GM10248 (cell line): ENCODE data around the gene DHRS11.

Experiments
- CTCF ChIA-PET: fragments of 300-600 bp; sonication (Branson Sonifier 250); formaldehyde crosslinking; extraction: SDS; loops from one replicate; lab custom pipeline; 2021; ENCODE audit warnings: antibody characterized with exemption; lab: Yijun Ruan, JAX
- POLR2A ChIA-PET: fragments of 350-650 bp; sonication (Branson Sonifier 250); formaldehyde crosslinking; extraction: SDS; loops from one replicate; lab custom pipeline; 2020; ENCODE audit warnings: antibody characterized with exemption; lab: Yijun Ruan, JAX
- DNase-seq: peaks from one replicate; pipeline ENCODE4 v3.0.0; 2012; ENCODE audit errors: extremely low spot score
- TF ChIP-seq, protein P1 (sequence below): IDR thresholded peaks from 2 replicates; pipeline ENCODE4 v1.5.1; 2012; ENCODE audit warnings: mild to moderate bottlenecking, low read depth; ENCODE audit errors: extremely low read depth, missing control alignments, control extremely low read depth

DHRS11 gene

DNA sequence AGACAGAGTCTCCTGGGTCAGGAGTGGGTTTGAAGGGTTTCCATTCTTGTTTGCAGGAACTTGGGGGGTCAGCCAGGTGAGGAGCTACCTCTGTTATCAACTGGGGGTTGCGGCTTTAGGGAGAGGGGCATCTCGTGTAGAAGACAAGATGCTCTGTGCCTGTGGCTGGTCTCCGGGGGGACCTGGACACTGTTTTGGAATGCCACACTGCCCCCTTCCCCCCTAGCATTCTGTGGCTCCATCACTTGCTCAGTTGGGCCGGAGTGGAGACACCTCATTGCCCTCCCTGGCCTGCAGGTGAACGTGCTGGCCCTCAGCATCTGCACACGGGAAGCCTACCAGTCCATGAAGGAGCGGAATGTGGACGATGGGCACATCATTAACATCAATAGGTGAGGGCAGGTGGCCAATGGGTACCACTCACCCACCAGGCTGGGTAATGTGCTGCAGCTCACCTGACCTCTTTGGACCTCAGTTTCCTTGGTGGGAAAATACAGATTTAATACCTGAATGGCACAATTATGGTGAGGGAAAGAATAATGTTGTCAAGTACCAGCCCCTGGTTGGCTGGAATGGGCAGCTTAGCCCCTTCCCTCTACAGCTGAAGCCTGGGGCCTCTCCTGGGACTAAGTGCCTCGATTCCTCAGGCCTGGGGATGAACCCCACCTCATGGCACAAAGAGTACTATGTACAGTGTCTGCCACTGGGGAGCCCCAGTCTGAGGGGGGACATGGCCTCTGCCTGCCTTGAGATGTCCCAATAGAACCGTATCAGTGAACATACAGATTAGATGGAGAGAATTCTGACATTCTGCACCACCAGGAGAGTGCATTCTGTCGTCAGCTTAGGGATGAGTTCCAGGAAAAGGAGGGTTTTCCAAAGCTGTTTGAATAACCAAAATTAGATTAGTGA is 6.4 kb downstream of the DHRS11 start:
- TF ChIP-seq, protein P1, sequence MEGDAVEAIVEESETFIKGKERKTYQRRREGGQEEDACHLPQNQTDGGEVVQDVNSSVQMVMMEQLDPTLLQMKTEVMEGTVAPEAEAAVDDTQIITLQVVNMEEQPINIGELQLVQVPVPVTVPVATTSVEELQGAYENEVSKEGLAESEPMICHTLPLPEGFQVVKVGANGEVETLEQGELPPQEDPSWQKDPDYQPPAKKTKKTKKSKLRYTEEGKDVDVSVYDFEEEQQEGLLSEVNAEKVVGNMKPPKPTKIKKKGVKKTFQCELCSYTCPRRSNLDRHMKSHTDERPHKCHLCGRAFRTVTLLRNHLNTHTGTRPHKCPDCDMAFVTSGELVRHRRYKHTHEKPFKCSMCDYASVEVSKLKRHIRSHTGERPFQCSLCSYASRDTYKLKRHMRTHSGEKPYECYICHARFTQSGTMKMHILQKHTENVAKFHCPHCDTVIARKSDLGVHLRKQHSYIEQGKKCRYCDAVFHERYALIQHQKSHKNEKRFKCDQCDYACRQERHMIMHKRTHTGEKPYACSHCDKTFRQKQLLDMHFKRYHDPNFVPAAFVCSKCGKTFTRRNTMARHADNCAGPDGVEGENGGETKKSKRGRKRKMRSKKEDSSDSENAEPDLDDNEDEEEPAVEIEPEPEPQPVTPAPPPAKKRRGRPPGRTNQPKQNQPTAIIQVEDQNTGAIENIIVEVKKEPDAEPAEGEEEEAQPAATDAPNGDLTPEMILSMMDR, result no peak
- no peak for DNase-seq
- POLR2A ChIA-PET, result no interaction called here
- CTCF ChIA-PET, result interaction anchor here (1.2 kb wide), 1 partner anchor 449 kb away, joined by 3 read pairs; no protein-coding TSS in a partner anchor

GRCh38 chr17:36598951-36599401 is 7.3 kb downstream of the DHRS11 start:
- POLR2A ChIA-PET, result no interaction called here
- no peak for DNase-seq
- CTCF ChIA-PET, result interaction anchor here (1.0 to 6.3 kb wide), 4 partner anchors 9 to 774 kb away, joined by 3 to 48 read pairs (median 3); no protein-coding TSS in a partner anchor
- TF ChIP-seq, protein P1, result no peak

DNA sequence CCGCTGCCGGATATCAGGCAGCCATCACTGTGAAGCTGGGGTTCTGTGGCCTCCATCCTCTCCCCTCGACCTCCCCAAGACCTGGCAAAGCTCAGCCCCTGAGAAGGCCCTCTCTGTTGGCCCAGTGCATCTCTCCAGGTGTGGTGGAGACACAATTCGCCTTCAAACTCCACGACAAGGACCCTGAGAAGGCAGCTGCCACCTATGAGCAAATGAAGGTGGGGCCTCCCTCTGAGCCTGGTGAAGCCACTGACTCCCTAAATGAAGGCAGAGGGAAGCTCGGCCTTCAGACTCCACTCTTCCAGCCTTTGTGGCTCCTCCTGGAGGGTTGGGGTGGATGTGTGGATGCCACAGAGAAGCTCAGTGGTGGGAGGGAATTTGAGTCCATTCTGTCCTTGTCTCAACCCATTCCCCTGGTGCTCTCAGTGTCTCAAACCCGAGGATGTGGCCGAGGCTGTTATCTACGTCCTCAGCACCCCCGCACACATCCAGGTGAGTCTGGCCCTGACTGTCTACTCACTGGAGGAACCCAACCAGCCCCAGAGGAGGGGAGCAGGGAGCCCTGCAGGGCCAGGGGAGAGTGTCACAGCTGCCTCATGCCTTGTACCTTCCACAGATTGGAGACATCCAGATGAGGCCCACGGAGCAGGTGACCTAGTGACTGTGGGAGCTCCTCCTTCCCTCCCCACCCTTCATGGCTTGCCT is 8.0 kb downstream of the DHRS11 start:
- POLR2A ChIA-PET, result no interaction called here
- CTCF ChIA-PET, result interaction anchor here (1.0 to 6.3 kb wide), 6 partner anchors 8 to 773 kb away, joined by 3 to 48 read pairs (median 16); no protein-coding TSS in a partner anchor
- DNase-seq, result no peak
- TF ChIP-seq, protein P1, result no peak

DNA sequence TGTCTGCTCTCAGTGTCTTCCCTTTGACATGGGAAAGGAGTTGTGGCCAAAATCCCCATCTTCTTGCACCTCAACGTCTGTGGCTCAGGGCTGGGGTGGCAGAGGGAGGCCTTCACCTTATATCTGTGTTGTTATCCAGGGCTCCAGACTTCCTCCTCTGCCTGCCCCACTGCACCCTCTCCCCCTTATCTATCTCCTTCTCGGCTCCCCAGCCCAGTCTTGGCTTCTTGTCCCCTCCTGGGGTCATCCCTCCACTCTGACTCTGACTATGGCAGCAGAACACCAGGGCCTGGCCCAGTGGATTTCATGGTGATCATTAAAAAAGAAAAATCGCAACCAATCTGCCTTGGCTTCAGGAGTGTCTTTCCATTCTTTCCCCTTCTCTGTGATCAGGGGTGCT is 8.8 kb downstream of the DHRS11 start:
- CTCF ChIA-PET, result interaction anchor here (1.4 to 6.3 kb wide), 9 partner anchors 8 to 772 kb away, joined by 3 to 48 read pairs (median 28); partner anchors contain the start of gene DHRS11

GRCh38 chr17:36600936-36601302 is 9.2 kb downstream of the DHRS11 start:
- POLR2A ChIA-PET, result interaction anchor here (0.7 kb wide), 1 partner anchor 8 kb away, joined by 3 read pairs; no protein-coding TSS in a partner anchor
- DNase-seq, result no peak
- CTCF ChIA-PET, result interaction anchor here (1.0 to 6.3 kb wide), 14 partner anchors 9 to 1215 kb away, joined by 3 to 59 read pairs (median 18); partner anchors contain the start of gene DHRS11
- TF ChIP-seq, protein P1, result no peak

More for the DNA sequence above, 8.8 kb downstream of the DHRS11 start:
- DNase-seq, result no peak
- POLR2A ChIA-PET, result no interaction called here
- TF ChIP-seq, protein P1, result no peak

DNA sequence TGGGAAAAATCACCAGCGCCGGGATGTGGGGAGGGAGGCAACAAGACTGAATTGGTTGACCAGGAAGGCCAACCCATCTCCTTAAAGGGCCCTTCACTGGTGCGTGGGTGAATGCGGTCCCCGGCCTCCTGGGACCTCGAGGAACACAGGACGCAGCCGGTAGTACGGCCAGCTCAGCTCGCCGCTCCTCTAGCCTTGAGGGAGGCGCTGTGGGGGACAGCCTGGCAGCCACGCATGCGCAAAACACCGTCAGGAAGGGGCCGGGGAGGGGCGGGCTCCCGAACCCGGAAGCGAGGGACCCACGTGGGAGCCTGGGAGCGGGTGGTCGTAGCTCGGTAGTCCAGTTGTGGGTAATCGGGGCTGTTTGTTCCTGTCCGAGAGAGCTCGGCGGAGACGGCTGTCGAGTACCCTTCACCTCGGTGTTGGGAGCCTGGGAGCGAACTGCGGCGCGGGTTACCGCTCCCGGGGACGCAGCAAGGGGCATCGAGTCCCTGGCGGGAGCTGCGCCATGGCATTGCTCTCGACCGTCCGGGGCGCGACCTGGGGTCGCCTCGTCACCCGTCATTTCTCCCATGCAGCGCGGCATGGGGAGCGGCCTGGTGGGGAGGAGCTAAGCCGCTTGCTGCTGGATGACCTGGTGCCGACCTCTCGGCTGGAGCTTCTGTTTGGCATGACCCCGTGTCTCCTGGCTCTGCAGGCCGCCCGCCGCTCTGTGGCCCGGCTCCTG is 9.8 kb downstream of the DHRS11 start, which contains the start of gene MRM1:
Gene MRM1 (plus strand): TSS at position 281 of the 727 bp plus-strand sequence. CDS start 228 bp downstream, at position 509.
- POLR2A ChIA-PET, result interaction anchor here (0.5 to 0.7 kb wide), 3 partner anchors 9 to 1592 kb away, joined by 3 to 5 read pairs (median 5); partner anchors contain the start of gene GGNBP2
- CTCF ChIA-PET, result interaction anchor here (1.0 to 6.3 kb wide), 25 partner anchors 9 to 1215 kb away, joined by 3 to 59 read pairs (median 6); partner anchors contain the start of gene DHRS11
- TF ChIP-seq, protein P1, result peak; percentile 18
- DNase-seq, result peak; percentile 96
